GM19240 (cell line): Measurements from ENCODE around the gene JADE1.

Source experiments
- DNase-seq: peaks from one replicate; pipeline ENCODE4 v3.0.0; 2011; ENCODE audit warnings: low spot score; ENCODE audit not compliant: insufficient read length

The JADE1 gene

GRCh38 chr4:128841402-128841801, 31.9 kb downstream of the JADE1 start:
- no peak for DNase-seq

GRCh38 chr4:128844931-128845330, 35.4 kb downstream of the JADE1 start:
- DNase-seq: no peak

GRCh38 chr4:128846063-128846462, 36.6 kb downstream of the JADE1 start:
- DNase-seq: no peak

GRCh38 chr4:128847082-128847724, 37.7 kb downstream of the JADE1 start:
- no peak for DNase-seq

- no peak for DNase-seq
These were observed 39.0 kb downstream of the JADE1 start for GRCh38 chr4:128848461-128848860.

GRCh38 chr4:128850252-128850651, 40.8 kb downstream of the JADE1 start:
- DNase-seq: no peak

GRCh38 chr4:128853741-128854140, 44.2 kb downstream of the JADE1 start:
- DNase-seq: no peak

GRCh38 chr4:128854433-128854832, 44.9 kb downstream of the JADE1 start:
- DNase-seq: no peak

- DNase-seq: no peak
These were observed 46.1 kb downstream of the JADE1 start for GRCh38 chr4:128855621-128856020.

- DNase-seq: no peak
These were observed 46.7 kb downstream of the JADE1 start for GRCh38 chr4:128856246-128856645.

- no peak for DNase-seq
These were observed 49.6 kb downstream of the JADE1 start for GRCh38 chr4:128858879-128859671.

- DNase-seq: no peak
These were observed 50.6 kb downstream of the JADE1 start for GRCh38 chr4:128859887-128860677.

GRCh38 chr4:128861856-128862518, 52.5 kb downstream of the JADE1 start:
- no peak for DNase-seq

GRCh38 chr4:128862608-128863311, 53.3 kb downstream of the JADE1 start:
- DNase-seq: no peak

GRCh38 chr4:128863312-128864075, 54.0 kb downstream of the JADE1 start:
- DNase-seq: no peak

GRCh38 chr4:128865132-128865531, 55.6 kb downstream of the JADE1 start:
- DNase-seq: no peak

- DNase-seq: no peak
These were observed 56.8 kb downstream of the JADE1 start for GRCh38 chr4:128866269-128866668.

- no peak for DNase-seq
These were observed 57.2 kb downstream of the JADE1 start for GRCh38 chr4:128866691-128867090.

GRCh38 chr4:128868758-128869157, 59.3 kb downstream of the JADE1 start:
- no peak for DNase-seq

GRCh38 chr4:128869776-128870509, 60.4 kb downstream of the JADE1 start:
- DNase-seq: no peak
